Activated T-cell treated with anti-CD3 and anti-CD28 coated beads, Interleukin-2, amount 50 U/mL, for 24 hours (primary cell): ENCODE measurements around the gene RAI14.
"Not testable (repeated sequence)": the region's sequence is repeated elsewhere in the genome, so short reads cannot be mapped to it uniquely, and the experiment has no call there.

Experiments
- DNase-seq: peaks from one replicate; pipeline ENCODE4 v3.0.0-alpha.2; 2020
- H3K27ac Mint-ChIP-seq: 2 replicates; pipeline ENCODE4 v1.8.0; 2020; ENCODE audit warnings: mild to moderate bottlenecking, mixed read lengths
- H3K27me3 Mint-ChIP-seq: 2 replicates; pipeline ENCODE4 v1.8.0; 2020; ENCODE audit warnings: mixed read lengths
- H3K36me3 Mint-ChIP-seq: 2 replicates; pipeline ENCODE4 v1.8.0; 2020; ENCODE audit warnings: low read depth, mixed read lengths
- H3K4me1 Mint-ChIP-seq: 2 replicates; pipeline ENCODE4 v1.8.0; 2020; ENCODE audit warnings: low read depth, mixed read lengths
- H3K4me3 Mint-ChIP-seq: 2 replicates; pipeline ENCODE4 v1.8.0; 2020; ENCODE audit warnings: mild to moderate bottlenecking, moderate library complexity, mixed read lengths
- H3K9me3 Mint-ChIP-seq: 2 replicates; pipeline ENCODE4 v1.8.0; 2020; ENCODE audit warnings: mixed read lengths

Gene RAI14

DNA sequence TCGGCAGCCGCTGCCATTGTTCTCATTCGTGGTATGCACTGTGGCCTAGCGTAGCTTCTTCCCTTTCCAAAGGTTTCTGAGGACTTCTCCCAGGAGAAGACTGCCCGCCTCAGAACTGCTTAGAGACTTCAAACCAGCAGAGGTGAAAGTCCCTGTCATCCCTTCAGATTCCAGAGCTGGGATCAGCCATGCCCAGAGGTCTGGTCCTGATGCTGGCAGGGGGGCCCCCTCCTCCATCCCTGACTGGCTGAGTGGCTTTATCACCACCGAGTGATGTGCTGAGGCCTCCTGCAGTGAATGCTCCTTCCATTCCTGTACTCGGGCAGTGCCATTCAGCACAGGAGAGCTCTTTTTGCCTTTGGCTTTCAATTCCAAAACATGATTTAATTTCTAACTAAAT is 174.7 kb downstream of the RAI14 start:
- not testable (repeated sequence) for H3K27me3 Mint-ChIP-seq, H3K4me3 Mint-ChIP-seq, DNase-seq, H3K4me1 Mint-ChIP-seq, H3K36me3 Mint-ChIP-seq, H3K9me3 Mint-ChIP-seq, H3K27ac Mint-ChIP-seq

DNA sequence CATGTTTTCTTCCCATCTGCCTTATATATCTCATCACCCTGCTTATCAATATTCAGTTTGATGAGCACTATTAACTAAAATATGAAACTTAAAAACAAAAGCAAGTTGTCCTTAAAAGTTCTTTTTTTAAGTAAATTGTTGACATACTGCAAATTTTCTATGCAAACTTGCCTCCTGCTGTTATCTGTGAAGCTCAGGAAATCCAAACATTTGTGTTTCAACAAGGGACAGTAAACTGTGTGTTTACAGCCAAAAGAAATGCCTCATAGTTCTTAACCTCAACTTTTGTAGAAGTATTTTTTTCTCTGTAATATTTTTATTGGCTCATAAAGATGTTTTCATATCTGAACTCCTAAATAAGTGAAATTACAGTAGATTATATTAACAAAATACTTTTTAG is 175.2 kb downstream of the RAI14 start:
- Mint-ChIP-seq H3K9me3 (no peaks in the 10 kb centered on the region), H3K36me3 (no peaks in the 10 kb centered on the region), H3K4me3 (no peak overlapping the region), H3K27me3 (no peaks in the 10 kb centered on the region), H3K4me1 (no peaks in the 10 kb centered on the region), H3K27ac (no peak overlapping the region)
- no peak for DNase-seq

DNA sequence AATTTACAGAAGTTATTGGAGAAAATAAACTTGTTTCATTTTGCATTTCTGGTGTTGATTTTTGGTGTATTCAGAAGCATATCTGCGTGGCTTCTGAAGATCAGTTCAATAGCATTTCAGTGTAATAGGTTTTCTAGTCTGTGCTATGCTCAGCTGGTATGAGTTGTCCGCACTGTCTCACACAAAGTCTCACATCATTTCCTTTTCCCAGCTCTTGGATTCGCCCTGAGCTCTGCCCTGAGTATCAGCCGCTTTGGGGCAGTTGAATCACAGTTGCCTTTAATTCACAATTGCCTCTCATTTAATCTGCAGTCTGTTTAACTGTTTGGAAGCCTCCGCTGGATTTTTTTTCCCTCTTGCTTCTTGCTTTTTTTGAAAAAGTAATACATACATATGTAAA is 176.4 kb downstream of the RAI14 start:
- no peaks in the 10 kb centered on the region for H3K4me1 Mint-ChIP-seq
- no peaks in the 10 kb centered on the region for H3K27me3 Mint-ChIP-seq
- no peaks in the 10 kb centered on the region for H3K36me3 Mint-ChIP-seq
- DNase-seq: no peak
- no peak overlapping the region for H3K27ac Mint-ChIP-seq
- no peaks in the 10 kb centered on the region for H3K9me3 Mint-ChIP-seq
- no peak overlapping the region for H3K4me3 Mint-ChIP-seq

DNA sequence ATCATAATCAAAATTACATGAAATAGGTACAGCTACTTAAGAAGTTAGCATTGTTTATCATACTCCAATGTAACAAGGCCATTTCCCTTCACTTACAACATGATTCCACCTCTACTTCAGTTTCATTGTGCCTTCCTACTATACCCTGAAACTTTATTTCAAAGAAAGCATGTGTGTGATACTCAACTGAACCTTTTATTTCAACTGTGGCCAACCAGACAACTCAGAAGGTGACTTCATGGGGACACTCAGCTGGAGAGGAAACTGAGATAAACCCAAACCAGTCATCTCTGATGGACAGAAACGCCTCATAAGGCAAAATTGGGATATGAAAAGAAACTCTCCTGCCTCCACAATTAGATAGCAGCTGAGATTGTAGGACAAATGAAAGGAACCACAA is 177.0 kb downstream of the RAI14 start:
- Mint-ChIP-seq H3K4me1 (no peaks in the 10 kb centered on the region), H3K9me3 (no peaks in the 10 kb centered on the region), H3K36me3 (no peaks in the 10 kb centered on the region), H3K4me3 (no peak overlapping the region), H3K27ac (no peak overlapping the region), H3K27me3 (no peaks in the 10 kb centered on the region)
- no peak for DNase-seq

DNA sequence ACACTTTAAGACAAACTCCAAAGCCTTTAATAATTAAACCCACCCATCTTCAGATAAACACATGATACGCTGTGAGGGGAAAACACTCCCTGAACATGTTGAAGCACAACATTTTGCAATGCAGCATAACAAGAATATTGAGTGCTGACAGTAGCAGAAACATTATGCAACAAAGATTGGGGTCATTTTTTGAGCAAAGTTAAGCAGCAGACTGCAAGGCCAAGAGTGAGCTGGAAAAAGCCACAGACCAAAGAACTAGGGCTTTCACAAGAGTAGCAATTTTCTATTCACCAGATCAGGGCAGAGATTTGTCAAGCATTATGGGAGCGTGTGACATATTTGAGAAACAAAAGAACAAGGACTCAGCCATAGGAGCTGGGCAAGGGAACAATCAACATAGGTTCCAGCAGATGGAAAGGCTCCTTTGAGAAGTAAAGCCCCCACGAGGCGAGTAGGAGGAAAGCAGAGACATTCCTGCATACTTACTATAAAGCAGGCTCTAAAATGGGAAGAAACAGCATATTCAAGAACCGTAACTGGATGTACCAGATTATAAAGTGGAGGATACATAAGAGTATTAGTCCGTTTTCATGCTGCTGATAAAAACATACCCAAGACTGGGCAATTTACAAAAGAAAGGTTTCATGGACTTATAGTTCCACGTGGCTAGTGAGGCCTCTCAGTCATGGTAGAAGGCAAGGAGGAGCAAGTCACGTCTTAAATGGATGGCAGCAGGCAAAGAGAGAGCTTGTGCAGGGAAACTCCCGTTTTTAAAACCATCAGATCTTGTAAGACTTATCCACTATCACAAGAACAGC is 178.1 kb downstream of the RAI14 start:
- H3K4me1 Mint-ChIP-seq: peaks cover 7% of the 10 kb centered on the region
- no peak overlapping the region for H3K4me3 Mint-ChIP-seq
- no peaks in the 10 kb centered on the region for H3K27me3 Mint-ChIP-seq
- DNase-seq: no peak
- no peaks in the 10 kb centered on the region for H3K36me3 Mint-ChIP-seq
- no peaks in the 10 kb centered on the region for H3K9me3 Mint-ChIP-seq
- H3K27ac Mint-ChIP-seq: no peak overlapping the region

DNA sequence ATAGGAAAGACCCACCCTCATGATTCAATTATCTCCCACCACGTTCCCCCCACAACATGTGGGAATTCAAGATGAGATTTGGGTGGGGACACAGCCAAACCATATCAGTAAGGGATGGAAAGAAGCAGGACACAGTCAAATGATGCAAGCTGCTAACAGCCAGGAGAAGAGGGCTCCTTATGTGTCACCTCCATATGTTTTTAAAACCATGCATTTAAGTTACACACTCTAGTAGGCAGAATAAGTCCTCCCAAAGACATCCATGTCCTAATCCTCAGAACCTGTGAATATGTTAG is 178.6 kb downstream of the RAI14 start:
- Mint-ChIP-seq H3K27me3 (no peaks in the 10 kb centered on the region), H3K36me3 (peaks cover 2% of the 10 kb centered on the region), H3K4me1 (peaks cover 12% of the 10 kb centered on the region), H3K27ac (no peak overlapping the region), H3K4me3 (no peak overlapping the region), H3K9me3 (no peaks in the 10 kb centered on the region)
- DNase-seq: no peak

DNA sequence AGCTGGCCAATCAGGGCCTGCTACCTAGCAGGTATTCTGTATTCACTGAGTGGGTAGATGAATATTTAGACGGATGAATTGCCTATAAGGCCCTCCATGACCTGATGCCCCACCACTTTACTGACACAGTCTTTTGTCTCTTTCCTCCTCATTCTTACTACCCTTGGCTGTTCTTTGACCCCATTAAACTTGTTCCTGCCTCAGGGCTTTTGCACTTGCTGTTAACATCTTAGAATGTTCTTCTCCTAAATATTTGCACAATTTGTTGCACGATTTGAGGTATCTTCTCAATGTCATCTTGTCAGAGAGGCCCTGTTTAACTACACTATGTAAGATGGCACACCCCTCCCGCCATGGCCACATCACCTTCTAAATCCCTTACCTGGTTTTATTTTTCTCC is 179.5 kb downstream of the RAI14 start:
- peaks cover 2% of the 10 kb centered on the region for H3K36me3 Mint-ChIP-seq
- no peak for DNase-seq
- H3K4me1 Mint-ChIP-seq: peaks cover 13% of the 10 kb centered on the region
- no peaks in the 10 kb centered on the region for H3K9me3 Mint-ChIP-seq
- H3K27ac Mint-ChIP-seq: no peak overlapping the region
- H3K4me3 Mint-ChIP-seq: no peak overlapping the region
- no peaks in the 10 kb centered on the region for H3K27me3 Mint-ChIP-seq

DNA sequence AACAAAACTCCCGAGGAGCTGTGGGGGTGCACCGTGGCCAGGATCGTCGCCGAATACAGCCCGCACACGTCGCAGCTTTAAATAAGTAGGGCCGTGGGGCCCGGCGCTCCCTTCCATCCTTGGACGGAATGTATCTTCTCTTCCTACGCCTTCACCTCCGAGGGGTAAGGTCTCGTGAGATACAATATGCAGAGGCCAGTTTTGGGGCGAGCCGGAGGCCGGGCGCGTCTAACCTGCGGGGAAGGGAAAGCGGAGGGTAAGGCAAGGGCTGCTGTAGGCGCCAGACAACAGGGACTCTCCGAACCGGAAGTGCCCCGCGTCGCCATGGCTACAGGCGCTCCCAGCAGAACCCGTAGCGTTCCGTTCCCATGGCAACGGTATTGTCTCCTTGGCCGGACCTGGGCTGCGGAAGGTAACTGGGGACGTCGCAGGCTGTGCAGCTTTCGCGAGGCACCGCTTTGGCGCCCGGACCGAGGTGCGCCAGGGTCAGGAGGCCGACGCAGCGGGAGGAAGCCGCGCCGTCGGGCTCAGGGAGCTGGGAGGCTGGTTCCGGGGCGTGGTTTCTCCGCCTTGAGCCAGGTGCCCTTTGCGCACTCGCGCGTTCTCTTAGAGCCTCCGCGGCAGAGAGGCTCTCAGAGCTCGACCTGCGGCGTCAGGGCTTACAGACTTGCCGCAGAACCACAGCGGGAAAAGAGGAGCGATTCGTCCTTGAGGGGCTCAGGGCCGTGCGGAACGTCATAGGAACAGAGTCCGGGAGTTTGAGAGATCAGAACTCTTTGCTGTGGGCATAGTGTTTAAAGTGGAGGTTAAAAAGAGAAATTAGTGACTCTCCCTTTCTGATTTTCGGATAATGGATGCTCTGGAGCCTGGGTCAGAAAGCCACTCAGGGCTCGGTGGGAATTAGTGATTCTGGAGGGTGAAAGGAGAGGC is 182.9 kb downstream of the RAI14 start, which contains the start of gene TTC23L:
TTC23L (plus strand) TSS at position 380 of the 930 bp plus-strand sequence. CDS start 1,508 bp downstream, outside the sequence.
- Mint-ChIP-seq H3K36me3 (peaks cover 2% of the 10 kb centered on the region), H3K4me3 (peak within 1 kb of the TSS; percentile 95), H3K27ac (peak within 1 kb of the TSS; percentile 95), H3K4me1 (peaks cover 13% of the 10 kb centered on the region), H3K27me3 (no peaks in the 10 kb centered on the region), H3K9me3 (no peaks in the 10 kb centered on the region)
- DNase-seq: peak; percentile 91

DNA sequence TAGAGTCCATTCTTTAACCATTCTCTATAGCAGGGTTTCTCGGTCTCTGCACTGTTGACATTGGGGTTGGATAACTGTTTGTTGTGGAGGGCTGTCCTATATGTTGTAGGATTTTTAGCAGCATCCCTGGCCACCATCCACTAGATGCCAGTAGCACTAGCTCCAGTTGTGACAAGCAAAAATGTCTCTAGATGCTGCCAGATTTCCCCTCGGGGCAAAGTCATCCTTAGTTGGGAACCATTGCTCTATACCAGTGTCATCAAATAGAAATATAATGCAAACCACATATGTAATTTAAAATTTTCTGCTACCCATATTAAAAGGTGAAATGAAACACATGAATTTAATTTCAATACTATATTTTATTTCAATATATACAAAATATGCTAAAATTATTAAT is 185.7 kb downstream of the RAI14 start:
- H3K36me3 Mint-ChIP-seq: peaks cover 2% of the 10 kb centered on the region
- H3K27me3 Mint-ChIP-seq: no peaks in the 10 kb centered on the region
- peaks cover 13% of the 10 kb centered on the region for H3K4me1 Mint-ChIP-seq
- H3K9me3 Mint-ChIP-seq: no peaks in the 10 kb centered on the region
- no peak for DNase-seq
- no peak overlapping the region for H3K4me3 Mint-ChIP-seq
- no peak overlapping the region for H3K27ac Mint-ChIP-seq

DNA sequence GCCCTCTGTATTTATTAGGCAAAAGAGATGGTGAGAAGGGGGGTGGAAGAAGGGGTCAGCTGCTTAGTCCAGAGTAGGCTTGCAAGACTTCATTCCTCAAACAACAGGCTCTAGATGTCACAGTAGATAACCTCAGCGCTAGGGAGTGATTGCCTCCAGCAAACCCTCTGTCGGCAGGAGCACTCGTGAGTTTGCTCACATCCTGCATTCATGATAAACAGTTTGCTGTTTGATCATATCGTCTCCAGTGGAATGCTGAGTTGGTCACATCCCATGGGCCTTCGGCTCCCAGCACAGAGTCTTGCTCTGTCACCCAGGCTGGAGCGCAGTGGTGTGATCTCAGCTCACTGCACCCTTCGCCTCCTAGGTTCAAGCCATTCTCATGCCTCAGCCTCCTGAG is 186.4 kb downstream of the RAI14 start:
- peaks cover 2% of the 10 kb centered on the region for H3K36me3 Mint-ChIP-seq
- H3K27ac Mint-ChIP-seq: no peak overlapping the region
- H3K4me1 Mint-ChIP-seq: peaks cover 13% of the 10 kb centered on the region
- H3K9me3 Mint-ChIP-seq: no peaks in the 10 kb centered on the region
- no peak for DNase-seq
- no peaks in the 10 kb centered on the region for H3K27me3 Mint-ChIP-seq
- H3K4me3 Mint-ChIP-seq: no peak overlapping the region

DNA sequence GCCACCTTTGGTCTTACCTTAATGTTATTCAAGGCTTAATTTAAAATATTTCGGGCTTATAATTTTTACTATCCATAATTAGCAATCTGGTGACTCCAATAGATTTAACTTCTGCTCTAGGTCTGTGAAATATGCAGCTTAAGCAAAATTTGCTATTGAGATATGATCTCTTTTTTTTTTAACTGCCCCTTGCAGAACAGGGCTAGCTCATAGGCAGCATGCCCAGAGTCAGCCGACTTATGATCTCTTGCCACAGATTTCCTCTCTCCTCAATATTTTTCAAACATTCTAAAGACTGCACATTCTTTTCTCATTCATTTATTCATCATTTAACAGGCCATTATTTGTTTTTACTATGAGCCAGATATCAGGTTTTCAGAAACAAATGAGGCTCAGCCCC is 187.4 kb downstream of the RAI14 start:
- no peak overlapping the region for H3K4me3 Mint-ChIP-seq
- no peaks in the 10 kb centered on the region for H3K27me3 Mint-ChIP-seq
- H3K9me3 Mint-ChIP-seq: no peaks in the 10 kb centered on the region
- H3K27ac Mint-ChIP-seq: no peak overlapping the region
- H3K36me3 Mint-ChIP-seq: peaks cover 2% of the 10 kb centered on the region
- DNase-seq: no peak
- H3K4me1 Mint-ChIP-seq: peaks cover 9% of the 10 kb centered on the region

DNA sequence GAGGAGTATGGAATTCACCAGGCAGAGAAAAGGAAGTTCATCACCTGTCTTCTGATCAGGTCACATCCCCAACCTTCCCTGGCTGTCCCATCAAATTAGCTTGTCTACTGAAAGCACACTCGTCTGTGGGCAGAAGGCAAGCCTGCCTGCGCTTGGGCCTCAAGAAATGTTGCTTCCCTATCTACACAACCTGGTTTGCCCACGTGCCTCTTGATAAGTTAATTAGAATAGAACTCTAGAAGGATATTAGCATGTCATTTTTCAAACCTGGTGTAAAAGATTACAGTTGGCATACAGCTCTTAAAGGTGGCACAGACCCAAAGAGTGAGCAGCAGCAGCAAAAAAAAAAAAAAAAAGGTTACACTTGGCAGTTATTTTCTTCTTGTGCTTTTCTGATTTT is 188.0 kb downstream of the RAI14 start:
- Mint-ChIP-seq H3K27me3 (no peaks in the 10 kb centered on the region), H3K36me3 (peaks cover 2% of the 10 kb centered on the region), H3K9me3 (no peaks in the 10 kb centered on the region), H3K4me1 (peaks cover 6% of the 10 kb centered on the region), H3K4me3 (no peak overlapping the region), H3K27ac (no peak overlapping the region)
- no peak for DNase-seq

DNA sequence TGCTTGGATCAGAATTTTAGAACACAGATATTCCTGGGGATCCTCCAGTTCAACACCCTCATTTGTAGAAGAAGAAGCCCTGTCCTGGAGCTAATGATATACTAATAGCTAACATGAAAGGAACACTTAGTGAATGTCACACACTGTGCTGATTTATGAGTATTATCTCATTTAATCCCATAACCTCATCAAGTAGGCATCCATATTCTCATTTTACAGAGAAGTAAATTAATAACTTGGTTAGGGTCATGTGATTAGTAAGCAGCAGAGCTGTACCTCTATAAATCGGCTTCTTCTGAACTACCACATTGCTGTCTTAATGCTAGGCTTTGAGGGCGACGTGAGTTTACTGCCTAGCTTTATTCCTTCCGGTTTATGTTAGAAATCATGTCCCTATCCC is 188.9 kb downstream of the RAI14 start:
- Mint-ChIP-seq H3K27me3 (no peaks in the 10 kb centered on the region), H3K27ac (no peak overlapping the region), H3K36me3 (no peaks in the 10 kb centered on the region), H3K4me1 (no peaks in the 10 kb centered on the region), H3K4me3 (no peak overlapping the region), H3K9me3 (no peaks in the 10 kb centered on the region)
- no peak for DNase-seq

DNA sequence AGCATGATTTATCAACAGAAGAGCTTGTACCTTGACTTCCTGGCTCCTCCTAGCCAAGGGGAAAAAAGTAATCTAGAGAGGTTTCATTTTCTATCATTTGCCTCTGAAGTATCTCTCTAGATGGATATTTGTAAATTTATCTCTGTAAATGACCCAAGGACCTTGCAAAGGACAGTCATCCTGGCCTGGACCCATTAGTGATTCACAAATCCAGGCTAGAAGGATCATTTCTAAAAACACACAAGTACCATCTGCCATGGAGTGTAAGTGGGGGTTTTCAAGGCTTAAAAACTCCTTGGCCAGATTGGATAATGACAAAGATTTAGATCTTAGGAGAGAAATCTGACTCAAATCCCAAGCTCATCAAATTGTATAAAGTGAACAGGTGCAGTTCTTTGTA is 190.9 kb downstream of the RAI14 start:
- H3K27ac Mint-ChIP-seq: no peak overlapping the region
- H3K27me3 Mint-ChIP-seq: no peaks in the 10 kb centered on the region
- no peaks in the 10 kb centered on the region for H3K9me3 Mint-ChIP-seq
- H3K36me3 Mint-ChIP-seq: no peaks in the 10 kb centered on the region
- no peak for DNase-seq
- no peak overlapping the region for H3K4me3 Mint-ChIP-seq
- H3K4me1 Mint-ChIP-seq: no peaks in the 10 kb centered on the region

DNA sequence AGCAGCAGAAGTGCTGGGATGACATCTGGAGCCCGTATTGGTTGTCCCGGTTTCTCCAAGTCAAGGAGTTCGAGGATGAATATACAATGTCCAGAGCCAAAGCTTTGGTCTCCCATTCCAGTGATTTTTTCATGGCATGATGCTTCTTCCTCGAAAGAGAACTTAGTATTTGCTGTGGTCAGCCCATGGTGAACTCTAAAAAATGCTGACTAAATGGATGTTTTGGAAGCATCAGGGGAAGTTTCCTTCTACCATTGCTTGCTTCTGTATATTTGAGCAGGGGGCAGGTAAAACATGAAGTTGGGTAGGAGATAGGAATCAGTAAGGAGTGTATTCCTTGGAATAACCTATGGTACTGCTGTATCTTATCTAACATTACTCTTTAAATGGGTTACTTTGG is 191.4 kb downstream of the RAI14 start:
- Mint-ChIP-seq H3K9me3 (no peaks in the 10 kb centered on the region), H3K4me1 (no peaks in the 10 kb centered on the region), H3K4me3 (no peak overlapping the region), H3K27ac (no peak overlapping the region), H3K36me3 (no peaks in the 10 kb centered on the region), H3K27me3 (no peaks in the 10 kb centered on the region)
- no peak for DNase-seq
